ENCODE results near the gene SETD5.

Gene SETD5

GRCh38 chr3:9507586-9508578 is 110.5 kb downstream of the SETD5 start:
- in situ Hi-C loops (cut with MboI; ENCODE audit: low sequenced_read_pairs) = loop anchor here (25.0 kb wide), 1 partner anchor 829 kb away; no protein-coding TSS in a partner anchor

DNA sequence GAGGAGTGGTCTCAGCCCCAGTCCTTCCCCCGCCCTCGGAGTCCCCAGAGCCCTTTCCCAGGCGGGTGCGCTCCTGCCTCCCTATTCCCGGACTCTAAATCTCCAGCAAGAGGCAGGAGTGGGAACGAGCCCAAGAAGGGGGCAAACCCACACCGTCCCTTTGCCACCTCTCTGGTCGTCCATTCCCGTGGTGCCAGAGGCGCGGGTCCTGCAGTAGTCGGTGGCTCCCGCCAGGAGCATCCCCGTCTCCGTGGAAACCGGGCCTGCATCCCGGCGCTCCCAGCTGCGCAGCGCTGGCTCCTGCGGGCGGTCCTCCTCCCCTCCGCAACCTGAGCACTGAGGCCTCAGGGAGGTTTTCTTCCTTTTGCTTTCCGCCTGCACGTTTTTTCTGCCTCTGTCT is 111.4 kb downstream of the SETD5 start:
- in situ Hi-C loops (cut with MboI; ENCODE audit: low sequenced_read_pairs) = loop anchor here (25.0 kb wide), 1 partner anchor 829 kb away; no protein-coding TSS in a partner anchor

GRCh38 chr3:9512456-9513045 is 115.1 kb downstream of the SETD5 start:
- in situ Hi-C loops (cut with MboI; ENCODE audit: low sequenced_read_pairs) = loop anchor here (25.0 kb wide), 1 partner anchor 825 kb away; no protein-coding TSS in a partner anchor

GRCh38 chr3:9514306-9514705 is 116.9 kb downstream of the SETD5 start:
- in situ Hi-C loops (cut with MboI; ENCODE audit: low sequenced_read_pairs) = loop anchor here (25.0 kb wide), 1 partner anchor 823 kb away; no protein-coding TSS in a partner anchor

- in situ Hi-C loops (cut with MboI; ENCODE audit: low sequenced_read_pairs) = loop anchor here (25.0 kb wide), 1 partner anchor 822 kb away; no protein-coding TSS in a partner anchor
Measured at GRCh38 chr3:9514956-9515355, 117.5 kb downstream of the SETD5 start.

GRCh38 chr3:9525078-9525477 is 127.7 kb downstream of the SETD5 start:
- in situ Hi-C loops (cut with MboI; ENCODE audit: low sequenced_read_pairs) = no loop called here

Measured in HL-60/S4 (cell line).